Measurements from ENCODE around the gene TCEAL1. TPM values are rescaled to one million over a fixed set of nuclear protein-coding genes. Genes with fewer than 3 reads are reported as not detected.
"Not testable (repeated sequence)": the region's sequence is repeated elsewhere in the genome, so short reads cannot be mapped to it uniquely, and the experiment has no call there.

TCEAL1 gene
- total RNA-seq, 1 donor from 2014 or later: 11.3 TPM

DNA sequence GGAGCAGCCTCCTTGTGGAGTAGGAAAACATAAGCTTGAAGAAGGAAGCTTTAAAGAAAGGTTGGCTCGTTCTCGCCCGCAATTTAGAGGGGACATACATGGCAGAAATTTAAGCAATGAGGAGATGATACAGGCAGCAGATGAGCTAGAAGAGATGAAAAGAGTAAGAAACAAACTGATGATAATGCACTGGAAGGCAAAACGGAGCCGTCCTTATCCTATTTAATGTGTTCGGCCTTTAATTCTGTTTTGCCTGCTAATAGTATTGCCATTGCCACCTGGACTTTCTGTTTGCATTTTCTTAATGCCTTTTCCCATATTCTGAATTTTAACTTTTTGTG is 1.4 kb downstream of the TCEAL1 start:
- FAIRE-seq: no peak
- peak overlapping the region; percentile 65 for H3K4me3 ChIP-seq (ENCODE audit: low read depth, low read length)
- DNase-seq (ENCODE audit: low read depth): no peak
- H3K27me3 ChIP-seq (ENCODE audit: control insufficient read depth, insufficient read depth, low read length): no peaks in the 10 kb centered on the region
- TF ChIP-seq, protein P1, sequence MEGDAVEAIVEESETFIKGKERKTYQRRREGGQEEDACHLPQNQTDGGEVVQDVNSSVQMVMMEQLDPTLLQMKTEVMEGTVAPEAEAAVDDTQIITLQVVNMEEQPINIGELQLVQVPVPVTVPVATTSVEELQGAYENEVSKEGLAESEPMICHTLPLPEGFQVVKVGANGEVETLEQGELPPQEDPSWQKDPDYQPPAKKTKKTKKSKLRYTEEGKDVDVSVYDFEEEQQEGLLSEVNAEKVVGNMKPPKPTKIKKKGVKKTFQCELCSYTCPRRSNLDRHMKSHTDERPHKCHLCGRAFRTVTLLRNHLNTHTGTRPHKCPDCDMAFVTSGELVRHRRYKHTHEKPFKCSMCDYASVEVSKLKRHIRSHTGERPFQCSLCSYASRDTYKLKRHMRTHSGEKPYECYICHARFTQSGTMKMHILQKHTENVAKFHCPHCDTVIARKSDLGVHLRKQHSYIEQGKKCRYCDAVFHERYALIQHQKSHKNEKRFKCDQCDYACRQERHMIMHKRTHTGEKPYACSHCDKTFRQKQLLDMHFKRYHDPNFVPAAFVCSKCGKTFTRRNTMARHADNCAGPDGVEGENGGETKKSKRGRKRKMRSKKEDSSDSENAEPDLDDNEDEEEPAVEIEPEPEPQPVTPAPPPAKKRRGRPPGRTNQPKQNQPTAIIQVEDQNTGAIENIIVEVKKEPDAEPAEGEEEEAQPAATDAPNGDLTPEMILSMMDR (IDR thresholded peaks at IDR 0.05; ENCODE audit: insufficient read depth, low read length, severe bottlenecking): no peak
- H3K36me3 ChIP-seq (ENCODE audit: control insufficient read depth, insufficient read depth, low read length): no peaks in the 10 kb centered on the region

DNA sequence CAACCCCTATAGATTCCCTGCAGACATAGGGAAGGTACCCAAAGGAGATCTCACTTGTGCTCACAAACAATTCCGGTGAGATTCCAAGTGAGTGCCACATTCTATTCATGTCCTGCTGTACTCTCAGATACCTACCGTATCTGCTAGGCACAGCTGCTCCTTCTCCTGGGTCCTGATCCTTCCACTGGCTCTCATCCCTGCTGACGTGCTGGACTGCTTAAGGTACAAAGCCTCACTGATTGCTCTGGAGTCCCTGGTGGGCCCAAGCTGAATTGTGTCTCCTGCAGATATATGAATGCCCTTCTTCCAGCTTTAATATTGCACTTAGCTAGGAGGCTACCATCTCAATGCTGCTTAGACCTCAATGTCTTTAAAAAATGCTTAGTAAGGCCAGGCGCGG is 2.4 kb downstream of the TCEAL1 start:
- Histone ChIP-seq H3K36me3 (ENCODE audit: control insufficient read depth, insufficient read depth, low read length) (no peaks in the 10 kb centered on the region), H3K27me3 (ENCODE audit: control insufficient read depth, insufficient read depth, low read length) (no peaks in the 10 kb centered on the region), H3K4me3 (ENCODE audit: low read depth, low read length) (no peak overlapping the region)
- DNase-seq (ENCODE audit: low read depth): no peak
- TF ChIP-seq, protein P1 (IDR thresholded peaks at IDR 0.05; ENCODE audit: insufficient read depth, low read length, severe bottlenecking): no peak
- FAIRE-seq: no peak

DNA sequence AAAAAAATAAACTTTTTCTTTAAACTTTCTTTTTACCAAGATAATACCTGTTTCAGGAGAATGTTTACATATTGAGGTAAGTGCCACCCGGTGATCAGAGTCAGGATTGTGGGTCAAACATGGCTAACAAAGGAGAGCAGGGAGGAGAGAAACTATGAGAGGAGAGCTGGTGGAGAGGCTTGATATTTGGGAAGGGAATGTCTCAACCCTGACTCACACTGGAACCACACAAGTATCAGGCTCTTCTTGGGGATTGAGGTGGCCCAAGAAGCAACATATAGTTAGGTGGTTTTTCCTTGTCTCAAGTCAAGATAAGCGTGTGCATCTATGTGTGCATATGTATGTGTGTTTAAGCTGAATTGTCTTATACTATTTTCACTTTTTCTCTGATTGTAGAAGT is 6.7 kb downstream of the TCEAL1 start:
- Histone ChIP-seq H3K27me3 (ENCODE audit: control insufficient read depth, insufficient read depth, low read length) (no peaks in the 10 kb centered on the region), H3K36me3 (ENCODE audit: control insufficient read depth, insufficient read depth, low read length) (no peaks in the 10 kb centered on the region), H3K4me3 (ENCODE audit: low read depth, low read length) (no peak overlapping the region)
- DNase-seq (ENCODE audit: low read depth) (peak; percentile 45), FAIRE-seq (no peak)
- TF ChIP-seq, protein P1 (IDR thresholded peaks at IDR 0.05; ENCODE audit: insufficient read depth, low read length, severe bottlenecking): no peak

DNA sequence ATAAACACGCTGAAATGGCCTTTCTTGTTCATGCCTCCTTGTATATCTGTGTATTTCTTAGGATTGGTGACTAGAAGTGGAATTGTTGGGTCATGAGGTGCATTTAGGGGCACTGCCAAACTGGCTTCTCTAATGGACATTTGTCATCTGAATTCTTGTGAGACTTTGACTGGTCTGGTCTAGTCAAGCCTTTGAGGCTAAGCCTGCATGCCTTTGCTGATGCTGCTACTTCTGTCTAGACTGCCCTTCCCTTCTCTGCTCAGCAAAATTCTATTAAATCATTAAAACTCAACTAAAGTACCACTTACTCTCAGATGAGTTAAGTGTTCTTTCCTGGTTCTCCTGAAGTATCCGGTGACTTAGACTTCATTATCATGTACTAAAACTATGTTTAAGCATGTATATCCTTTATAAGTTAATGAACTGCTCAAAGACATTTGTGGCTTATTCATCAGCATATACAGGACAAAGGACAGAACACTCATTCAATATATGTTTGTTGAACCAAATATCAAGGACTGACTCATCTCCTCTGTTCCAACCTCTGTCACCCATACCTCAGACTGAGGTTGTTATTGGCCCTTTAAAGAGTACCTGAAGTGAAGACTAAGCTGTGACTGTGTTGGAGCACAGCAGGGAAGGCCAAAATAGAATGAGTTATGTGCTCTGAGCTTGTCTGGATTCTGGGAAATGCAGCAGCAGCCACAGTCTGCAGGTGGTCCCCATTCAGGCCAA is 9.0 kb downstream of the TCEAL1 start:
- no peaks in the 10 kb centered on the region for H3K27me3 ChIP-seq (ENCODE audit: control insufficient read depth, insufficient read depth, low read length)
- TF ChIP-seq, protein P1 (IDR thresholded peaks at IDR 0.05; ENCODE audit: insufficient read depth, low read length, severe bottlenecking): no peak
- H3K36me3 ChIP-seq (ENCODE audit: control insufficient read depth, insufficient read depth, low read length): no peaks in the 10 kb centered on the region
- no peak overlapping the region for H3K4me3 ChIP-seq (ENCODE audit: low read depth, low read length)
- DNase-seq (ENCODE audit: low read depth) (peak; percentile 79), FAIRE-seq (no peak)

DNA sequence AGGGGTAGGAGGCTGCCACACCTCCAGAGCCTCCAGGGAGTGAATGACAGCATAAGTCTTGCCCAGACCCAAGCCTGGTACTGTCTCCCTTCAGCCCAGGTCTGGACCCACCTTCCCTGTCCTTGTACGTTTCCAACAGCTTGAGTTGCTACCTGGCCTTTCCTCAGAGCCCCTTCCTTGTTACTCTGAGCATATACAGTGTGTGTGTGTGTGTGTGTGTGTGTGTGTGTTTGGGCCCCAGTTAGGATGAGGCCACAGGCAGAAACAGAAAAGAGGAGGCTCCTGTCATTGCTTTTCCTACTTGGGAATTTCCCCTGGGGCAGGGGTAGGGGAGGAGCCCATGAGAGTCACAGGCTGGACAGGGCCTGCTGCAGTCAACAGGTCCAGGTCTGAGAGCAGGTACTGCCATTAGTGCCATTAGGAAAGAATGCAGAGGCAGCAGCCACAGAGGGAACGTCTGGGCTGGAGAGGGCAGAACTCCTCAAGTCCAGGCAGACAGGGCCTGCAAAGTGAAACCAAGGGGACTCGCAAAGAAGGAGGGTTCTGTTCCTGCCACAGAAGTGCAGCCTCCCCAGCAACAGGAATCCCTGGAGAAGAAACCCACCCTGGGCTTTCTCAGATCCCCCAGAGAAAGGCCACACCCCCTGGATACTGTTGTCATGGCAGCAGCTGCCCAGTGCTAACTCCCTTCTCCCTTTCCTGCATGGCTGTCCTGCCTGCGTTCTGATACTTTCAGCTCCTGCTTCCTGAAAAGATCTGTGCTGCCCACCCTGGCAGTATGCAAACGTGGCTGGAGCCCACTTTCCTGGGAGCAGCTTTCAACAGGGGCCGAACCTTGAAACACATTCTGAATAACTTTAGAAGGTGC is 9.9 kb downstream of the TCEAL1 start:
- not testable (repeated sequence) for H3K36me3 ChIP-seq (ENCODE audit: control insufficient read depth, insufficient read depth, low read length); DNase-seq (ENCODE audit: low read depth); H3K27me3 ChIP-seq (ENCODE audit: control insufficient read depth, insufficient read depth, low read length); H3K4me3 ChIP-seq (ENCODE audit: low read depth, low read length)
- FAIRE-seq: peak; percentile 99

DNA sequence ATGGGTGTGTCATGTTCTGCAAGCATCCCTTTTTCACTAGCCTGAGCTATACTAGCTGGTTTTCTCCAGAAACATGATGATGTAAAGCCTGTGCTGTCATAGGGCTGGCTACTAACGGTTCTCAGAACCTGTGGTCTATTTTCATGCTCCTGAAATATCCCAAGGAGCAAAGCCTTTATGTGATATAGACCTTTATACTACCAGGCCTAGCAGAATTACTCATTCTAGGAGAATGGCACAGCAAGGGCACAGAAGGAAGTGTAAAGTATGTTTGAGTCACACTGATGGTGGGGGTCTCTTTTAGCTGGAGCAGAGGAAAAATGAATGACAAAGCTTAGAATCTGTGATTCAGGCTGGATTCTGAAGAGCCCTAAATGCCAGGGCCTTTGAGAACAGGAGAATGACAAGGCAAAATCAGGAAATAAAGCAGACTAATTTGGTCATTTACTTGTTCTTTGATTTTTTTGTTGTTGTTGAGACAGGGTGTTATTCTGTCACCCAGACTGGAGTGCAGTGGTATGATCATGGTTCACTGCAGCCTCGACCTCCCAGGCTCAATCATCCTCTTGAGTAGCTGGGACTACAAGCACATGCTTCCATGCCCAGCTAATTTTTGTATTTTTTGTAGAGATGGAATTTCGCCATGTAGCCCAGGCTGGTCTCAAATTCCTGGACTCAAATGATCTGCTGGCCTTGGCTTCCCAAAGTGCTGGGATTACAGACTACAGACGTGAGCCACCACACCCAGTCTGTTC is 11.8 kb downstream of the TCEAL1 start:
- peak; percentile 40 for DNase-seq (ENCODE audit: low read depth)
- Histone ChIP-seq H3K4me3 (ENCODE audit: low read depth, low read length) (no peak overlapping the region), H3K36me3 (ENCODE audit: control insufficient read depth, insufficient read depth, low read length) (no peaks in the 10 kb centered on the region), H3K27me3 (ENCODE audit: control insufficient read depth, insufficient read depth, low read length) (no peaks in the 10 kb centered on the region)
- TF ChIP-seq, protein P1 (IDR thresholded peaks at IDR 0.05; ENCODE audit: insufficient read depth, low read length, severe bottlenecking): no peak
- no peak for FAIRE-seq

All from bronchial epithelial cell (primary cell).